Caco-2 (cell line): Measurements from ENCODE around the gene SDK2. TPM values are rescaled to one million over a fixed set of nuclear protein-coding genes. Genes with fewer than 3 reads are reported as not detected.

Source experiments
- BruUV-seq: library from RNA; stranded (reverse); fragments of 400-500 nt; replicated peaks from 2 replicates; lab custom pipeline; 2021; lab: Mats Ljungman, UMichigan
- CTCF ChIA-PET: fragments of 300-600 bp; sonication (Branson Sonifier 250); formaldehyde crosslinking; loops from one replicate; lab custom pipeline; 2022; ENCODE audit warnings: antibody characterized with exemption; lab: Charles Lee
- POLR2A ChIA-PET: fragments of 300-600 bp; sonication (Branson Sonifier 250); formaldehyde crosslinking; loops from one replicate; lab custom pipeline; 2022; ENCODE audit warnings: antibody characterized with exemption; lab: Charles Lee
- DNase-seq, 2 experiments: peaks; one replicate each; pipeline versions ENCODE4 v3.0.0 to v3.0.0-alpha.2; 2020 to 2022
- H3K27me3 ChIP-seq: replicated peaks from 2 replicates; pipeline ENCODE4 v1.6.0; 2011; ENCODE audit warnings: low read length; ENCODE audit not compliant: control insufficient read depth, insufficient read depth
- H3K36me3 ChIP-seq: 2 replicates; pipeline ENCODE4 v1.5.1; 2011; ENCODE audit warnings: low read length; ENCODE audit not compliant: control insufficient read depth, insufficient read depth
- H3K4me1 ChIP-seq: fragments of 250-450 bp; sonication (Bioruptor Pico); 2 replicates; pipeline ENCODE4 v1.5.1; 2020; ENCODE audit warnings: mild to moderate bottlenecking
- H3K4me3 ChIP-seq: 2 replicates; pipeline ENCODE4 v1.5.1; 2011; ENCODE audit warnings: low read depth, mild to moderate bottlenecking, control low read depth, low read length
- H3K9me3 ChIP-seq: fragments of 250-450 bp; sonication (Bioruptor Pico); 2 replicates; pipeline ENCODE4 v1.5.1; 2020; ENCODE audit warnings: mild to moderate bottlenecking, moderate library complexity
- H3K27ac Mint-ChIP-seq: one replicate; pipeline ENCODE4 v1.8.0; 2022; ENCODE audit warnings: mixed read lengths; ENCODE audit not compliant: unreplicated experiment
- H3K27me3 Mint-ChIP-seq: one replicate; pipeline ENCODE4 v1.8.0; 2022; ENCODE audit warnings: mixed read lengths; ENCODE audit not compliant: insufficient read depth, unreplicated experiment
- H3K36me3 Mint-ChIP-seq: one replicate; pipeline ENCODE4 v1.8.0; 2022; ENCODE audit warnings: mild to moderate bottlenecking, mixed read lengths; ENCODE audit not compliant: insufficient read depth, unreplicated experiment
- H3K4me1 Mint-ChIP-seq: one replicate; pipeline ENCODE4 v1.8.0; 2022; ENCODE audit warnings: low read depth, mixed read lengths; ENCODE audit not compliant: unreplicated experiment
- H3K4me3 Mint-ChIP-seq: one replicate; pipeline ENCODE4 v1.8.0; 2022; ENCODE audit warnings: mild to moderate bottlenecking, moderate library complexity, mixed read lengths; ENCODE audit not compliant: unreplicated experiment
- H3K9me3 Mint-ChIP-seq: one replicate; pipeline ENCODE4 v1.8.0; 2022; ENCODE audit warnings: mixed read lengths; ENCODE audit not compliant: unreplicated experiment
- CTCF ChIP-seq, 2 experiments: fragments of 200-600 bp in 1 of 2; IDR thresholded peaks; 1 replicate in 1 of 2; 2 replicates in 1 of 2; pipeline versions ENCODE4 v1.5.1 to v1.8.0; 2011 to 2022; ENCODE audit warnings: antibody characterized with exemption in 1 of 2, control low read depth in 1 of 2, inconsistent platforms in 1 of 2, low read depth in 1 of 2, low read length in 1 of 2, mild to moderate bottlenecking in 1 of 2, moderate library complexity in 1 of 2; ENCODE audit not compliant: insufficient read depth in 1 of 2, severe bottlenecking in 1 of 2, unreplicated experiment in 1 of 2
- intact Hi-C: fragments of 100-400 bp; cut with micrococcal nuclease; formaldehyde crosslinking; loops from one replicate; pipeline ENCODE4 v1.10.0; 2022; ENCODE audit not compliant: unreplicated experiment
- total RNA-seq: library from RNA; stranded (reverse); gene quantifications from 2 replicates; pipeline ENCODE4 v1.2.3, GENCODE V29; 2022

Gene SDK2
- total RNA-seq, 1 experiment from 2014 or later = 0.09 TPM

- TF ChIP-seq CTCF (IDR thresholded peaks at IDR 0.05; ENCODE audit: insufficient read depth in 1 of 2, low read depth in 1 of 2, low read length in 1 of 2, severe bottlenecking in 1 of 2, unreplicated experiment in 1 of 2) = no peak
- Histone ChIP-seq H3K4me1 (no peaks in the 10 kb centered on the region), H3K36me3 (no peaks in the 10 kb centered on the region), H3K4me3 (no peak overlapping the region), H3K9me3 (no peaks in the 10 kb centered on the region), H3K27me3 (peaks cover 1% of the 10 kb centered on the region)
- Mint-ChIP-seq H3K36me3 (no peaks in the 10 kb centered on the region), H3K4me1 (no peaks in the 10 kb centered on the region), H3K27me3 (peaks cover 45% of the 10 kb centered on the region), H3K27ac (no peak overlapping the region), H3K9me3 (no peaks in the 10 kb centered on the region), H3K4me3 (no peak overlapping the region)
- no peak for DNase-seq
- CTCF ChIA-PET = no interaction called here
- intact Hi-C loops = no loop called here
- no TSS peak for BruUV-seq
- POLR2A ChIA-PET = no interaction called here
These were observed 117.3 kb downstream of the SDK2 start for GRCh38 chr17:73526952-73527351.

GRCh38 chr17:73524941-73525679 is 119.1 kb downstream of the SDK2 start:
- Mint-ChIP-seq H3K36me3 (no peaks in the 10 kb centered on the region), H3K27me3 (peaks cover 49% of the 10 kb centered on the region), H3K4me3 (no peak overlapping the region), H3K27ac (no peak overlapping the region), H3K9me3 (no peaks in the 10 kb centered on the region), H3K4me1 (no peaks in the 10 kb centered on the region)
- no peak for DNase-seq
- Histone ChIP-seq H3K4me3 (no peak overlapping the region), H3K36me3 (no peaks in the 10 kb centered on the region), H3K9me3 (no peaks in the 10 kb centered on the region), H3K4me1 (no peaks in the 10 kb centered on the region), H3K27me3 (peaks cover 1% of the 10 kb centered on the region; the same call in 1 of the 2 replicates)
- no peak for TF ChIP-seq CTCF (IDR thresholded peaks at IDR 0.05; ENCODE audit: insufficient read depth in 1 of 2, low read depth in 1 of 2, low read length in 1 of 2, severe bottlenecking in 1 of 2, unreplicated experiment in 1 of 2)
- ChIA-PET POLR2A (no interaction called here), CTCF (no interaction called here)
- no TSS peak for BruUV-seq
- intact Hi-C loops = no loop called here

- no peaks in the 10 kb centered on the region for H3K4me1 ChIP-seq
- no peak overlapping the region for H3K4me3 ChIP-seq
- CTCF ChIA-PET = interaction anchor here (0.5 to 0.6 kb wide), 2 partner anchors 25 to 70 kb away, joined by 3 read pairs; no protein-coding TSS in a partner anchor
- Mint-ChIP-seq H3K27me3 (peaks cover 45% of the 10 kb centered on the region), H3K4me1 (no peaks in the 10 kb centered on the region), H3K4me3 (no peak overlapping the region), H3K27ac (no peak overlapping the region), H3K9me3 (no peaks in the 10 kb centered on the region), H3K36me3 (no peaks in the 10 kb centered on the region)
- intact Hi-C loops = no loop called here
- H3K36me3 ChIP-seq = no peaks in the 10 kb centered on the region
- no TSS peak for BruUV-seq
- no peaks in the 10 kb centered on the region for H3K9me3 ChIP-seq
- peaks cover 1% of the 10 kb centered on the region; the same call in 1 of the 2 replicates for H3K27me3 ChIP-seq
- POLR2A ChIA-PET = no interaction called here
- DNase-seq = no peak
- no peak for TF ChIP-seq CTCF (IDR thresholded peaks at IDR 0.05; ENCODE audit: insufficient read depth in 1 of 2, low read depth in 1 of 2, low read length in 1 of 2, severe bottlenecking in 1 of 2, unreplicated experiment in 1 of 2)
These were observed 121.5 kb downstream of the SDK2 start for GRCh38 chr17:73522696-73523095.
